ENCODE measurements around the gene GRIN2A. TPM values are rescaled to one million over a fixed set of nuclear protein-coding genes. Genes with fewer than 3 reads are reported as not detected.

GRIN2A gene
- total and polyA plus RNA-seq, 10 donors, result under 0.01 to 0.10 (median 0.03) TPM; not detected in 7

GRCh38 chr16:9739301-9739700 lies 442.9 kb downstream of the GRIN2A start:
- Histone ChIP-seq H3K4me1 (no peaks in the 10 kb centered on the region), H3K4me3 (no peak overlapping the region), H3K27me3 (replicated peaks in 1 of 7) (no peaks in the 10 kb centered on the region), H3K36me3 (no peaks in the 10 kb centered on the region), H3K9me3 (no peaks in the 10 kb centered on the region), H3K27ac (no peak overlapping the region)
- TF ChIP-seq POLR2A (IDR thresholded peaks at IDR 0.05) (no peak), POLR2AphosphoS5 (IDR thresholded peaks at IDR 0.05) (no peak), CTCF (IDR thresholded peaks at IDR 0.05 in 8 of 11, conservative IDR thresholded peaks at IDR 0.05 in 3 of 11) (no peak)
- no peak for DNase-seq
- WGBS, 5 donors, result 81 to 89% (median 83%) methylated on average over 6 of the region's 6 CpGs
- intact Hi-C loops (cut with DNase I; ENCODE audit: low total_unique reads), result no loop called here

GRCh38 chr16:9738690-9739089 lies 443.5 kb downstream of the GRIN2A start:
- Histone ChIP-seq H3K36me3 (no peaks in the 10 kb centered on the region), H3K27me3 (replicated peaks in 1 of 7) (no peaks in the 10 kb centered on the region), H3K4me3 (no peak overlapping the region), H3K9me3 (no peaks in the 10 kb centered on the region), H3K4me1 (no peaks in the 10 kb centered on the region), H3K27ac (no peak overlapping the region)
- no peak for TF ChIP-seq CTCF (IDR thresholded peaks at IDR 0.05 in 8 of 11, conservative IDR thresholded peaks at IDR 0.05 in 3 of 11)
- TF ChIP-seq POLR2AphosphoS5 (IDR thresholded peaks at IDR 0.05), result no peak
- no peak for TF ChIP-seq POLR2A (IDR thresholded peaks at IDR 0.05)
- DNase-seq, result no peak
- intact Hi-C loops (cut with DNase I; ENCODE audit: low total_unique reads), result no loop called here
- WGBS, 5 donors, result 84 to 92% (median 87%) methylated on average over 6 of the region's 6 CpGs

GRCh38 chr16:9736547-9736946 lies 445.7 kb downstream of the GRIN2A start:
- intact Hi-C loops (cut with DNase I; ENCODE audit: low total_unique reads), result no loop called here
- Histone ChIP-seq H3K4me3 (no peak overlapping the region), H3K9me3 (peaks cover 0 to 3% (median 0%) of the 10 kb centered on the region in 8 donors), H3K27ac (no peak overlapping the region), H3K4me1 (no peaks in the 10 kb centered on the region), H3K27me3 (replicated peaks in 1 of 7) (no peaks in the 10 kb centered on the region), H3K36me3 (no peaks in the 10 kb centered on the region)
- WGBS, 5 donors, result 80 to 89% (median 84%) methylated on average over 5 of the region's 5 CpGs
- TF ChIP-seq POLR2AphosphoS5 (IDR thresholded peaks at IDR 0.05) (no peak), CTCF (IDR thresholded peaks at IDR 0.05 in 8 of 11, conservative IDR thresholded peaks at IDR 0.05 in 3 of 11) (no peak), POLR2A (IDR thresholded peaks at IDR 0.05) (no peak)
- no peak for DNase-seq

GRCh38 chr16:9723136-9723535 lies 459.1 kb downstream of the GRIN2A start:
- Histone ChIP-seq H3K9me3 (peaks cover 0 to 4% (median 0%) of the 10 kb centered on the region in 8 donors), H3K4me1 (no peaks in the 10 kb centered on the region), H3K36me3 (no peaks in the 10 kb centered on the region), H3K4me3 (no peak overlapping the region), H3K27me3 (replicated peaks in 1 of 7) (no peaks in the 10 kb centered on the region), H3K27ac (no peak overlapping the region)
- TF ChIP-seq POLR2A (IDR thresholded peaks at IDR 0.05), result no peak
- no peak for TF ChIP-seq CTCF (IDR thresholded peaks at IDR 0.05 in 8 of 11, conservative IDR thresholded peaks at IDR 0.05 in 3 of 11)
- no peak for TF ChIP-seq POLR2AphosphoS5 (IDR thresholded peaks at IDR 0.05)
- intact Hi-C loops (cut with DNase I; ENCODE audit: low total_unique reads), result no loop called here
- DNase-seq, result no peak

Measured in spleen (tissue), 11 donors.